Transverse colon (tissue), 4 donors: ENCODE measurements around the gene APOC1. TPM values are rescaled to one million over a fixed set of nuclear protein-coding genes. Genes with fewer than 3 reads are reported as not detected.

Experiments used
- DNase-seq: peaks from one replicate; pipeline ENCODE4 v3.0.0-alpha.2; 2019
- H3K27ac ChIP-seq, 4 donors: fragments of 200-600 bp; sonication (generic); 2 replicates each; pipeline ENCODE4 v1.5.1; 2016 to 2018; ENCODE audit warnings: inconsistent platforms in 4 of 4
- H3K27me3 ChIP-seq: fragments of 200-600 bp; sonication (generic); 2 replicates; pipeline ENCODE4 v1.5.1; 2017; ENCODE audit warnings: inconsistent platforms
- H3K36me3 ChIP-seq, 4 donors: fragments of 200-600 bp; sonication (generic); 2 replicates each; pipeline ENCODE4 v1.5.1; 2017 to 2019; ENCODE audit warnings: inconsistent platforms in 4 of 4
- H3K4me1 ChIP-seq, 4 donors: fragments of 200-600 bp; sonication (generic); 2 replicates each; pipeline ENCODE4 v1.5.1; 2017 to 2020; ENCODE audit warnings: inconsistent platforms in 4 of 4
- H3K4me3 ChIP-seq, 4 donors: fragments of 200-600 bp; sonication (generic); 1 replicate in 1 of 4; 2 replicates in 3 of 4; pipeline versions ENCODE4 v1.5.1 to v1.6.1; 2017 to 2019; ENCODE audit warnings: inconsistent platforms in 4 of 4
- H3K9me3 ChIP-seq, 2 donors: fragments of 200-600 bp; sonication (generic); 2 replicates each; pipeline ENCODE4 v1.5.1; 2017 to 2019; ENCODE audit warnings: inconsistent platforms in 2 of 2
- EP300 ChIP-seq: sonication (generic); formaldehyde crosslinking; IDR thresholded peaks from one replicate; pipeline ENCODE4 v1.6.1; 2017; ENCODE audit warnings: antibody characterized with exemption, low read depth
- POLR2A ChIP-seq: fragments of 450-650 bp; IDR thresholded peaks from one replicate; pipeline ENCODE4 v1.6.1; 2016; ENCODE audit warnings: antibody characterized with exemption, mild to moderate bottlenecking, moderate library complexity
- POLR2AphosphoS5 ChIP-seq, 3 donors: sonication (generic); formaldehyde crosslinking; IDR thresholded peaks; one replicate each; pipeline ENCODE4 v1.6.1; 2016; ENCODE audit warnings: antibody characterized with exemption in 3 of 3
- WGBS, 2 donors: methylation state at CpG; one replicate each; pipeline ENCODE4 v1.1.5; 2018; ENCODE audit warnings: low coverage in 1 of 2; 5-methylcytosine and 5-hydroxymethylcytosine counted together
- in situ Hi-C, 4 donors: fragments of 200-750 bp; cut with MboI; loops; one replicate each; pipeline versions ENCODE4 v1.15.0 to v1.15.1; 2017; ENCODE audit warnings: low sequenced_read_pairs in 3 of 4, low pct_ligation_motif_present in 1 of 4, low pct_unique_long_range_greater_than_20kb in 1 of 4
- intact Hi-C: fragments of 100-400 bp; cut with DNase I; formaldehyde crosslinking; loops from one replicate; pipeline ENCODE4 v1.15.1; 2023; ENCODE audit warnings: low total_unique reads
- total RNA-seq, 4 donors: library from RNA; depleted of rRNA; stranded (reverse); fragments of >200 nt; gene quantifications; one replicate each; pipeline ENCODE4 v1.1.0, GENCODE V29; 2016
- TF ChIP-seq, protein P1 (sequence below), 5 experiments: fragments of 200-600 bp in 3 of 5; fragments of 450-650 bp in 2 of 5; sonication (generic) in 3 of 5; IDR thresholded peaks; 1 replicate in 2 of 5; 2 replicates in 3 of 5; pipeline ENCODE4 v1.5.1; 2016 to 2017; ENCODE audit warnings: antibody characterized with exemption in 5 of 5, inconsistent platforms in 3 of 5, mild to moderate bottlenecking in 2 of 5, moderate library complexity in 1 of 5

The APOC1 gene
- total RNA-seq, 4 donors from 2014 or later = 10.8 to 48.4 (median 34.8) TPM; not detected in 1

DNA sequence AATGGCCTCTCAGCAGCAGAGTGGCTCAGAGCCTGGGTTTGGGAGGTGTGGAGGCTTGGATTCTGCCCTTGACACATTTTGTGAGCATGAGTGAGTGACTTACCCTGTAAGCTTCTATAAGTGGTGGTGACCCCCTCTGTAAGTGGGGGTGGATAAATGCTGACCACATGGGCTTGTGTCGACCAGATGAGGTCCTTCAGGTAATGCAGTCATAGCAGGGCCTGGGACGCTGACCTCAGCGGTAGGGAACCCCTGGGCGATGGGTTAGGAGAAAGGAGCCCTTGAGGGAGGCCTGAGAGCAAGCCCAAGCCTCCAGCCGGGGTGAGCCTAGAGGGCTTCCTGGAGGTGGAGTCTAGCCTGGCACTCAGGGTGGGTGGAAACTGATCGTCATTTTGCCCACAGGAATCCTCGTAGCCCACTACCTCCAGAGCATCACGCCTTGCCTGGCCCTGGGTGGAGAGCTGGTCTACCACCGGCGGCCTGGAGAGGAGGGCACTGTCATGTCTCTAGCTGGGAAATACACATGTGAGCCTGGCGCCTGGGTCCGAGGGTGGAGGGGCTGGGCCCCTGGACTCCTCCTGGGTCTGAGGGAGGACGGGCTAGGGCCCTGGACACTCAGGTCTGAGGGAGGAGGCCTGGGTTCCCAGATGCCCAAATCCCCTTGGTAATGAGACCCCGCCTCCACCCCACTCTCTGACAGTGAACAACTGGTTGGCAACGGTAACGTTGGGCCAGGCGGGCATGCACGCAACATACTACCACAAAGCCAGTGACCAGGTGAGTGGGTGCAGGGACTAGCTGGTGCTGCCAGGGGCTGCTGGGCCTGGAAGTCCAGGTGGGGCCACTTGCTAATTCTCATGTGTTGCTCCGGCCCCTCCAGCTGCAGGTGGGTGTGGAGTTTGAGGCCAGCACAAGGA is 13.8 kb upstream of the APOC1 start:
- no peak for TF ChIP-seq POLR2AphosphoS5 (IDR thresholded peaks at IDR 0.05)
- no peak for TF ChIP-seq POLR2A
- TF ChIP-seq EP300 = no peak
- TF ChIP-seq, protein P1, sequence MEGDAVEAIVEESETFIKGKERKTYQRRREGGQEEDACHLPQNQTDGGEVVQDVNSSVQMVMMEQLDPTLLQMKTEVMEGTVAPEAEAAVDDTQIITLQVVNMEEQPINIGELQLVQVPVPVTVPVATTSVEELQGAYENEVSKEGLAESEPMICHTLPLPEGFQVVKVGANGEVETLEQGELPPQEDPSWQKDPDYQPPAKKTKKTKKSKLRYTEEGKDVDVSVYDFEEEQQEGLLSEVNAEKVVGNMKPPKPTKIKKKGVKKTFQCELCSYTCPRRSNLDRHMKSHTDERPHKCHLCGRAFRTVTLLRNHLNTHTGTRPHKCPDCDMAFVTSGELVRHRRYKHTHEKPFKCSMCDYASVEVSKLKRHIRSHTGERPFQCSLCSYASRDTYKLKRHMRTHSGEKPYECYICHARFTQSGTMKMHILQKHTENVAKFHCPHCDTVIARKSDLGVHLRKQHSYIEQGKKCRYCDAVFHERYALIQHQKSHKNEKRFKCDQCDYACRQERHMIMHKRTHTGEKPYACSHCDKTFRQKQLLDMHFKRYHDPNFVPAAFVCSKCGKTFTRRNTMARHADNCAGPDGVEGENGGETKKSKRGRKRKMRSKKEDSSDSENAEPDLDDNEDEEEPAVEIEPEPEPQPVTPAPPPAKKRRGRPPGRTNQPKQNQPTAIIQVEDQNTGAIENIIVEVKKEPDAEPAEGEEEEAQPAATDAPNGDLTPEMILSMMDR (IDR thresholded peaks at IDR 0.05) = no peak
- Histone ChIP-seq H3K9me3 (no peaks in the 10 kb centered on the region), H3K4me3 (no peak overlapping the region), H3K27ac (no peak overlapping the region), H3K27me3 (peaks cover 10% of the 10 kb centered on the region), H3K4me1 (peaks cover 0 to 16% (median 5%) of the 10 kb centered on the region in 4 donors), H3K36me3 (peaks cover 0 to 41% (median 14%) of the 10 kb centered on the region in 4 donors)
- intact Hi-C loops (no loop called here), in situ Hi-C loops (loop anchor here in 1 of 4 donors (5.0 kb wide), 1 partner anchor 52 kb away; no protein-coding TSS in a partner anchor)
- WGBS, 2 donors = 94% methylated on average over 19 of the region's 19 CpGs; no CpG with 5 or more reads in 1 of the 2 donors
- no peak for DNase-seq

DNA sequence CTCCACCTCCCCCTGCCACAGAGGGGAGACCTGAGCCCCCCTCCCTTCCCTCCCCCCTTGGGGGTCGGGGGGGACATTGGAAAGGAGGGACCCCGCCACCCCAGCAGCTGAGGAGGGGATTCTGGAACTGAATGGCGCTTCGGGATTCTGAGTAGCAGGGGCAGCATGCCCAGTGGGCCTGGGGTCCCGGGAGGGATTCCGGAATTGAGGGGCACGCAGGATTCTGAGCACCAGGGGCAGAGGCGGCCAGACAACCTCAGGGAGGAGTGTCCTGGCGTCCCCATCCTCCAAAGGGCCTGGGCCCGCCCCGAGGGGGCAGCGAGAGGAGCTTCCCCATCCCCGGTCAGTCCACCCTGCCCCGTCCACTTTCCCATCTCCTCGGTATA is 11.2 kb upstream of the APOC1 start:
- 87% methylated on average over 14 of the region's 15 CpGs; no CpG with 5 or more reads in 1 of the 2 donors for WGBS, 2 donors
- no peaks in the 10 kb centered on the region for H3K9me3 ChIP-seq
- H3K27me3 ChIP-seq = peaks cover 30% of the 10 kb centered on the region
- peaks cover 0 to 23% (median 6%) of the 10 kb centered on the region in 4 donors for H3K36me3 ChIP-seq
- H3K4me1 ChIP-seq = peaks cover 0 to 27% (median 14%) of the 10 kb centered on the region in 4 donors
- no peak for TF ChIP-seq EP300
- H3K4me3 ChIP-seq = no peak overlapping the region
- intact Hi-C loops = loop anchor here (2.0 kb wide), 1 partner anchor 48 kb away; no protein-coding TSS in a partner anchor
- DNase-seq = no peak
- in situ Hi-C loops = loop anchor here in 1 of 4 donors (5.0 kb wide), 1 partner anchor 49 kb away; no protein-coding TSS in a partner anchor
- no peak overlapping the region for H3K27ac ChIP-seq

DNA sequence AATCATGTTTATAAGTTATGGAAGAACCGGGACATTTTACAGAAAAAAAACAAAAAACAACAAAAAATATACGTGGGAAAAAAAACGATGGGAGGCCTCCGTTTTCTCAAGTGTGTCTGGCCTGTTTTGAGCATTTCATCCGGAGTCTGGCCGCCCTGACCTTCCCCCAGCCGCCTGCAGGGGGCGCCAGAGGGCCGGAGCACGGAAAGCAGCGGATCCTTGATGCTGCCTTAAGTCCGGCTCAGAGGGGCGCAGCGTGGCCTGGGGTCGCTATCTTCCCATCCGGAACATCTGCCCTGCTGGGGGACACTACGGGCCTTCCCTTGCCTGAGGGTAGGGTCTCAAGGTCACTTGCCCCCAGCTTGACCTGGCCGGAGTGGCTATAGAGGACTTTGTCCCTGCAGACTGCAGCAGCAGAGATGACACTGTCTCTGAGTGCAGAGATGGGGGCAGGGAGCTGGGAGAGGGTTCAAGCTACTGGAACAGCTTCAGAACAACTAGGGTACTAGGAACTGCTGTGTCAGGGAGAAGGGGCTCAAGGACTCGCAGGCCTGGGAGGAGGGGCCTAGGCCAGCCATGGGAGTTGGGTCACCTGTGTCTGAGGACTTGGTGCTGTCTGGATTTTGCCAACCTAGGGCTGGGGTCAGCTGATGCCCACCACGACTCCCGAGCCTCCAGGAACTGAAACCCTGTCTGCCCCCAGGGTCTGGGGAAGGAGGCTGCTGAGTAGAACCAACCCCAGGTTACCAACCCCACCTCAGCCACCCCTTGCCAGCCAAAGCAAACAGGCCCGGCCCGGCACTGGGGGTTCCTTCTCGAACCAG is 10.6 kb upstream of the APOC1 start:
- WGBS, 2 donors = 16 to 60% methylated on average over 1 to 24 of the region's 24 CpGs
- intact Hi-C loops = loop anchor here (2.0 kb wide), 1 partner anchor 47 kb away; no protein-coding TSS in a partner anchor
- no peak overlapping the region for H3K27ac ChIP-seq
- no peak overlapping the region for H3K4me3 ChIP-seq
- TF ChIP-seq, protein P1 (IDR thresholded peaks at IDR 0.05) = peak; percentile 96 to 100 (median 99)
- TF ChIP-seq POLR2A (no peak), EP300 (no peak), POLR2AphosphoS5 (IDR thresholded peaks at IDR 0.05) (peak in 1 of 3 donors; percentile 9)
- peak; percentile 76 for DNase-seq
- peaks cover 0 to 21% (median 6%) of the 10 kb centered on the region in 4 donors for H3K36me3 ChIP-seq
- peaks cover 30% of the 10 kb centered on the region for H3K27me3 ChIP-seq
- no peaks in the 10 kb centered on the region for H3K9me3 ChIP-seq
- in situ Hi-C loops = loop anchor here in 1 of 4 donors (5.0 kb wide), 1 partner anchor 48 kb away; no protein-coding TSS in a partner anchor
- peaks cover 0 to 27% (median 14%) of the 10 kb centered on the region in 4 donors for H3K4me1 ChIP-seq

DNA sequence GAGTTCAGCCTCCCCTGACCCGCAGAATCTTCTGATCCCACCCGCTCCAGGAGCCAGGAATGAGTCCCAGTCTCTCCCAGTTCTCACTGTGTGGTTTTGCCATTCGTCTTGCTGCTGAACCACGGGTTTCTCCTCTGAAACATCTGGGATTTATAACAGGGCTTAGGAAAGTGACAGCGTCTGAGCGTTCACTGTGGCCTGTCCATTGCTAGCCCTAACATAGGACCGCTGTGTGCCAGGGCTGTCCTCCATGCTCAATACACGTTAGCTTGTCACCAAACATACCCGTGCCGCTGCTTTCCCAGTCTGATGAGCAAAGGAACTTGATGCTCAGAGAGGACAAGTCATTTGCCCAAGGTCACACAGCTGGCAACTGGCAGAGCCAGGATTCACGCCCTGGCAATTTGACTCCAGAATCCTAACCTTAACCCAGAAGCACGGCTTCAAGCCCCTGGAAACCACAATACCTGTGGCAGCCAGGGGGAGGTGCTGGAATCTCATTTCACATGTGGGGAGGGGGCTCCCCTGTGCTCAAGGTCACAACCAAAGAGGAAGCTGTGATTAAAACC is 9.9 kb upstream of the APOC1 start:
- no peak for DNase-seq
- intact Hi-C loops (no loop called here), in situ Hi-C loops (loop anchor here in 1 of 4 donors (5.0 kb wide), 1 partner anchor 48 kb away; no protein-coding TSS in a partner anchor)
- no peak overlapping the region for H3K27ac ChIP-seq
- H3K36me3 ChIP-seq = peaks cover 0 to 21% (median 6%) of the 10 kb centered on the region in 4 donors
- peaks cover 30% of the 10 kb centered on the region for H3K27me3 ChIP-seq
- TF ChIP-seq POLR2AphosphoS5 (IDR thresholded peaks at IDR 0.05) (no peak), EP300 (no peak), POLR2A (no peak)
- TF ChIP-seq, protein P1 (IDR thresholded peaks at IDR 0.05) = no peak
- H3K4me1 ChIP-seq = peaks cover 0 to 27% (median 14%) of the 10 kb centered on the region in 4 donors
- H3K4me3 ChIP-seq = no peak overlapping the region
- no peaks in the 10 kb centered on the region for H3K9me3 ChIP-seq
- WGBS, 2 donors = 56 to 60% methylated on average over 2 to 12 of the region's 12 CpGs
